ENCODE measurements around the gene GTF3C1. TPM values are rescaled to one million over a fixed set of nuclear protein-coding genes. Genes with fewer than 3 reads are reported as not detected.

GTF3C1 gene
- total RNA-seq, 4 donors from 2014 or later, result 118 to 257 (median 156) TPM

DNA sequence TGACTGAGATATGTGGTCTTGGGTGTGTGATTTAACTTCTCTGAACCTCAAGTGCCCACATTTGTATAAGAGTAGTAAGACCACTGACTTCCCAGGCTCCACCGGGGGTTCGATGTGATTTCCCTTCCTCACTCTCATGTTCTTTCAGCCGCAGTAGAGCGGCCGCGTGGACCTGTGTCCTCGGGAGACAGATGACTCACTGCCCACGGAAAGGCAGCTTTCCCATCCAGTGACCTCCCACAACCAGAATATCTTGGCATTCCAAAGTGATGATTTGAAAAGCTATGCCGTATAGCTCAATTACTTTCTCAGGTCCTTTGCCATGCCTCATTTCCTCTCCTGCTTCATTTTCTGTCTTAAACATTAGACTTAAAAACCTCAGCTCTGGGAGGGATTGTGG is 74.2 kb downstream of the GTF3C1 start:
- TF ChIP-seq POLR2A (IDR thresholded peaks at IDR 0.05), result no peak
- TF ChIP-seq, protein P1, sequence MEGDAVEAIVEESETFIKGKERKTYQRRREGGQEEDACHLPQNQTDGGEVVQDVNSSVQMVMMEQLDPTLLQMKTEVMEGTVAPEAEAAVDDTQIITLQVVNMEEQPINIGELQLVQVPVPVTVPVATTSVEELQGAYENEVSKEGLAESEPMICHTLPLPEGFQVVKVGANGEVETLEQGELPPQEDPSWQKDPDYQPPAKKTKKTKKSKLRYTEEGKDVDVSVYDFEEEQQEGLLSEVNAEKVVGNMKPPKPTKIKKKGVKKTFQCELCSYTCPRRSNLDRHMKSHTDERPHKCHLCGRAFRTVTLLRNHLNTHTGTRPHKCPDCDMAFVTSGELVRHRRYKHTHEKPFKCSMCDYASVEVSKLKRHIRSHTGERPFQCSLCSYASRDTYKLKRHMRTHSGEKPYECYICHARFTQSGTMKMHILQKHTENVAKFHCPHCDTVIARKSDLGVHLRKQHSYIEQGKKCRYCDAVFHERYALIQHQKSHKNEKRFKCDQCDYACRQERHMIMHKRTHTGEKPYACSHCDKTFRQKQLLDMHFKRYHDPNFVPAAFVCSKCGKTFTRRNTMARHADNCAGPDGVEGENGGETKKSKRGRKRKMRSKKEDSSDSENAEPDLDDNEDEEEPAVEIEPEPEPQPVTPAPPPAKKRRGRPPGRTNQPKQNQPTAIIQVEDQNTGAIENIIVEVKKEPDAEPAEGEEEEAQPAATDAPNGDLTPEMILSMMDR (IDR thresholded peaks at IDR 0.05), result no peak
- intact Hi-C loops (cut with DNase I; ENCODE audit: low total_unique reads), result no loop called here
- H3K4me3 ChIP-seq (ENCODE audit: low read depth, poor library complexity, severe bottlenecking), result no peak overlapping the region
- DNase-seq (ENCODE audit: low spot score in 2 of 2), result no peak
- 74% methylated on average over 9 of the region's 9 CpGs for WGBS, 2 donors

DNA sequence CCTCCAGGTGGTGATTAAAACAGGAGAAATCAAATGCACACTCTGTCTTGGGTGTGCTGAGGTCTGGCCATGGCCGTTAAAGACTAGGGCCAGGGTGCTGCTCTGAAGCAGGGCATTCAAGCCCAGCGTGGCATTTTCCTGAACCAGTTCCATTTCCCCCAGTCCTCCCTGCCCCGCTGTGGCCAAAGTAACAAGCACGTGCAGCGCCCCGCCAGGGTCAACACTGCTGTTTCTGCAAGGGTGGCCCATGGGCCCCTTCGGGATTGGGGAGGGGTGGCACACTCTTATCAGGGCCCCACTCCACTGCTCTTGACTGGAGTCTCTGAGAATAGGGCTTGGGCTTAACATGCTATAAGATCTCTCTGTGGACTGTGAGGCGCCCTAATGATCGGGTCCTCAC is 74.8 kb downstream of the GTF3C1 start:
- DNase-seq (ENCODE audit: low spot score in 2 of 2), result no peak
- WGBS, 2 donors, result 86 to 92% methylated on average over 7 to 9 of the region's 9 CpGs
- H3K4me3 ChIP-seq (ENCODE audit: low read depth, poor library complexity, severe bottlenecking), result no peak overlapping the region
- TF ChIP-seq, protein P1 (IDR thresholded peaks at IDR 0.05), result no peak
- no peak for TF ChIP-seq POLR2A (IDR thresholded peaks at IDR 0.05)
- intact Hi-C loops (cut with DNase I; ENCODE audit: low total_unique reads), result no loop called here

DNA sequence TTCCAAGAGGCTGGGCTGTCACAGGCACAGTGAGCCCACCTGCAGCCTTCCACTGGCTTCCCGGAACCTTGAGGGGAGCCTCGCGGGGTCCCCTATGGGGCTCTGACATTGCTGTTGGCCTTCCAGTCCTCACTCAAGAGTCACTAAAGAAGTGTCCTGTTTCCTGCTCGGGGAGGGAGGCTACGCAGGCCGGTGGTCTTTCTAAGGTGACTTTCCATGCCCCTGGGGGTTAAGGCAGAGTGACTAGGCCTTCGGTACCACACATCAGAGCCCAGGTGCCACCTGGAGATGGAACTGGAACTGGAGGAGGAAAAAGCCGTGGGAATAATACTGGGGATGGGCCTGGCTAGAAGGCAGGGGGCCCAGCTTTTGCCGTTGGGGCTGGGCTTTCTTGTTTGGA is 75.7 kb downstream of the GTF3C1 start:
- DNase-seq (ENCODE audit: low spot score in 2 of 2), result no peak
- H3K4me3 ChIP-seq (ENCODE audit: low read depth, poor library complexity, severe bottlenecking), result no peak overlapping the region
- no peak for TF ChIP-seq POLR2A (IDR thresholded peaks at IDR 0.05)
- TF ChIP-seq, protein P1 (IDR thresholded peaks at IDR 0.05), result no peak
- intact Hi-C loops (cut with DNase I; ENCODE audit: low total_unique reads), result no loop called here
- 92 to 93% methylated on average over 9 of the region's 9 CpGs for WGBS, 2 donors

DNA sequence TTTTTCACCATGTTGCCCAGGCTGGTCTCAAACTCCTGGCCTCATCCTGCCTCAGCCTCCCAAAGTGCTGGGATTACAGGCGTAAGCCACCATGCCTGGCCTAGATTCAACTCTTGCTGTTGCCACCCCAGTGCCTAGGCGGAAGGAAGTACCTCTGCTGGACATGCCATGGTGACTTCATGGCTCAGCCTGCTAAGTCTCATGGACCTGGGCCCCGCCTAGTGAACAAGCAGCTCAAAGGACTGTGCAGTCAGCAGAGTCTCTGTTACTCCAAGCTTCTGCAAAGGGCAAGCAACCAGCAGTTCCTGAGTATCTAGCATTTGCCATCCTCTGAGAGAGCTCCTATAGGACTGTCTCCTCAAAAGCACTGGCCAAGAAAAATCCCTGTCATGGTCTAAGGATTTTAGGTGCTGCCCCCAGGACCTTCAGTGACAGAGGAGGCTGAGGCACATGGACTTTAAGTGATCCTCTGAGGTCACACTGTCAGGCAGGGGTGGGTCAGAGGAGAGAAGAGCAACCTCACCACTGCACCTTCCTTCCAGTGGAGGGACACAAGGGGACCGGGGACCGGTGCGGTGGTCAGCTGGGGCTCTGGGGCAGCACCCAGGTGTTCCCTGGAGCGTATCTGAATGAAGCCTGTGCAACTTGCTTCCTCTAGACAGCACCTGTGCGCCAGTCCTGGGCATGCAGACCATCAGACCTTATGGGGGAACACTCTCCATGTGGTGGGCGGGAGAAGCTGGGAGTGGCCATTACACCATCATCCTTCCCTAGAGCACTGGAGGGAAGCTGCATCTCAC is 76.4 kb downstream of the GTF3C1 start:
- no peak for TF ChIP-seq POLR2A (IDR thresholded peaks at IDR 0.05)
- TF ChIP-seq, protein P1 (IDR thresholded peaks at IDR 0.05), result no peak
- intact Hi-C loops (cut with DNase I; ENCODE audit: low total_unique reads), result no loop called here
- 93 to 97% methylated on average over 9 of the region's 9 CpGs for WGBS, 2 donors
- DNase-seq (ENCODE audit: low spot score in 2 of 2), result no peak
- H3K4me3 ChIP-seq (ENCODE audit: low read depth, poor library complexity, severe bottlenecking), result no peak overlapping the region

DNA sequence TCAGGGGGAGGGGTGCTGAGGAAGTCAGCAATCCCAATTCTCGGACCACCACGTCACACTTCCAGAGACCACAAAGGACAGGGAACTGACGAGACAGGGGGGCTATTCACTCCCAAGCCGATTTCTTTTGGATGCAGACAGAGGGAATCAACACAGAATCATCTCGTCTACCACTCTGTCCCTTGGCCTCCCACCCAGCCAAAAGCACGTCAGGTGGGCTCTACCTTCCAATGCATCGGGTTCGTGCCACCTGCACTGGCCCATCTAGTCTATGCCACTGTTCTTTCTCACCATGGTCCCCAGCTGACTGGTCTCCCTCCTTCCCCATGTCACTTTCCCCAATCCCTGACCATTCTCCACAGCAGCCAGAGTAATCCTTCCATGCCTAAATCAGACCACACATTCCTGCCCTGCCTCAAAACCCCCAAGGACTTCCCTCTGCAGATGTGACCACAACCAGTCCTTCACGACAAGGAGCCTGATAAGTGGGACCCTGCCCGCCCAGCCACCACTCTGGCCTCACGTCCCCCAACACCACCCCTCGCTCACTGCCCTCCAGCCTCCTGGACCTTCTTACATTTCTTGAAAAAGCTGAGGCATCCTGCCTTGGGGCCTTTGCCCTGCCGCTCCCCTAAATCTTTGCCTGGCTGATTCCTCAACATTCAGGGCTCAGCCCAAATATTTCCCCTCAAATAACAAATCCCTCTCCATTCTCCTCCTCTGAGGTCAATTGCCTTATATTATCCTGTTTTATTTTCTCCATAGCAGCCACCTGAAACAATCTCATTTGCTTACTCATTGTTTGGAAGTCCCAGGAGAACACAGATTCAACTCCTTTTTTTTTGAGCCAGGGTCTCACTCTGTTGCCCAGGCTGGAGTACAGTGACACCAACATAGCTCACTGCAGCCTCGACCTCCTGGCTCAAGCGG is 77.4 kb downstream of the GTF3C1 start:
- no peak overlapping the region for H3K4me3 ChIP-seq (ENCODE audit: low read depth, poor library complexity, severe bottlenecking)
- DNase-seq (ENCODE audit: low spot score in 2 of 2), result no peak
- TF ChIP-seq POLR2A (IDR thresholded peaks at IDR 0.05), result no peak
- TF ChIP-seq, protein P1 (IDR thresholded peaks at IDR 0.05), result no peak
- intact Hi-C loops (cut with DNase I; ENCODE audit: low total_unique reads), result no loop called here
- WGBS, 2 donors, result 95% methylated on average over 15 of the region's 15 CpGs
